MCF 10A (cell line): ENCODE data around the gene TKFC. TPM values are rescaled to one million over a fixed set of nuclear protein-coding genes. Genes with fewer than 3 reads are reported as not detected.

Source experiments
- BruUV-seq: library from RNA; stranded (reverse); fragments of 400-500 nt; replicated peaks from 2 replicates; lab custom pipeline; 2021; lab: Mats Ljungman, UMichigan
- CTCF ChIA-PET: fragments of 300-600 bp; sonication (Branson Sonifier 250); formaldehyde crosslinking; extraction: SDS; loops from one replicate; lab custom pipeline; 2021; ENCODE audit warnings: antibody characterized with exemption, inconsistent platforms; lab: Yijun Ruan, JAX
- POLR2A ChIA-PET: fragments of 300-600, 350-650 bp; sonication (Branson Sonifier 250); formaldehyde crosslinking; extraction: SDS; loops from one replicate; lab custom pipeline; 2020; ENCODE audit warnings: antibody characterized with exemption, inconsistent platforms; lab: Yijun Ruan, JAX
- DNase-seq: peaks from one replicate; pipeline ENCODE4 v3.0.0-alpha.2; 2018; ENCODE audit not compliant: unreplicated experiment
- H3K27ac Mint-ChIP-seq: one replicate; pipeline ENCODE4 v1.8.0; 2022; ENCODE audit warnings: mild to moderate bottlenecking, low read depth, mixed read lengths; ENCODE audit not compliant: unreplicated experiment
- H3K27me3 Mint-ChIP-seq: one replicate; pipeline ENCODE4 v1.8.0; 2022; ENCODE audit warnings: mixed read lengths; ENCODE audit not compliant: insufficient read depth, unreplicated experiment
- H3K36me3 Mint-ChIP-seq: one replicate; pipeline ENCODE4 v1.8.0; 2022; ENCODE audit warnings: mild to moderate bottlenecking, moderate library complexity, mixed read lengths; ENCODE audit not compliant: insufficient read depth, unreplicated experiment
- H3K4me1 Mint-ChIP-seq: one replicate; pipeline ENCODE4 v1.8.0; 2022; ENCODE audit warnings: mixed read lengths; ENCODE audit not compliant: insufficient read depth, unreplicated experiment
- H3K4me3 Mint-ChIP-seq: one replicate; pipeline ENCODE4 v1.8.0; 2022; ENCODE audit warnings: mild to moderate bottlenecking, moderate library complexity, mixed read lengths; ENCODE audit not compliant: unreplicated experiment
- H3K9me3 Mint-ChIP-seq: one replicate; pipeline ENCODE4 v1.8.0; 2022; ENCODE audit warnings: mixed read lengths; ENCODE audit not compliant: unreplicated experiment
- CTCF ChIP-seq: fragments of 200-600 bp; IDR thresholded peaks from one replicate; pipeline ENCODE4 v1.8.0; 2022; ENCODE audit warnings: antibody characterized with exemption, mild to moderate bottlenecking; ENCODE audit not compliant: unreplicated experiment
- intact Hi-C: fragments of 100-400 bp; cut with micrococcal nuclease; formaldehyde crosslinking; loops from 2 replicates; pipeline ENCODE4 v1.14.1; 2022
- total RNA-seq: library from RNA; stranded (reverse); gene quantifications from 2 replicates; pipeline ENCODE4 v1.2.3, GENCODE V29; 2022

Gene TKFC
- total RNA-seq, 1 experiment from 2014 or later: 93.7 TPM

GRCh38 chr11:61290905-61291690, 41.9 kb upstream of the TKFC start:
- POLR2A ChIA-PET: interaction anchor here (1.1 kb wide), 1 partner anchor 9 kb away, joined by 3 read pairs; no protein-coding TSS in a partner anchor
- no peaks in the 10 kb centered on the region for H3K9me3 Mint-ChIP-seq
- no TSS peak for BruUV-seq
- no peaks in the 10 kb centered on the region for H3K4me1 Mint-ChIP-seq
- intact Hi-C loops: no loop called here
- H3K4me3 Mint-ChIP-seq: no peak overlapping the region
- peaks cover 24% of the 10 kb centered on the region for H3K27me3 Mint-ChIP-seq
- no peak for DNase-seq
- CTCF ChIA-PET: interaction anchor here (0.6 kb wide), 1 partner anchor 24 kb away, joined by 3 read pairs; no protein-coding TSS in a partner anchor
- peaks cover 13% of the 10 kb centered on the region for H3K36me3 Mint-ChIP-seq
- no peak overlapping the region for H3K27ac Mint-ChIP-seq
- no peak for TF ChIP-seq CTCF

- no peak for TF ChIP-seq CTCF
- DNase-seq: no peak
- intact Hi-C loops: no loop called here
- ChIA-PET POLR2A (no interaction called here), CTCF (interaction anchor here (0.5 to 1.0 kb wide), 2 partner anchors 44 to 456 kb away, joined by 3 read pairs; no protein-coding TSS in a partner anchor)
- Mint-ChIP-seq H3K27ac (no peak overlapping the region), H3K9me3 (no peaks in the 10 kb centered on the region), H3K4me3 (no peak overlapping the region), H3K36me3 (peaks cover 15% of the 10 kb centered on the region), H3K27me3 (peaks cover 24% of the 10 kb centered on the region), H3K4me1 (peaks cover 6% of the 10 kb centered on the region)
- no TSS peak for BruUV-seq
These were observed 40.7 kb upstream of the TKFC start for GRCh38 chr11:61292356-61292755.

- peak overlapping the region; percentile 39 for H3K27ac Mint-ChIP-seq
- DNase-seq: no peak
- intact Hi-C loops: no loop called here
These were observed 38.9 kb upstream of the TKFC start for GRCh38 chr11:61293867-61294716.

More at GRCh38 chr11:61293867-61294716, 38.9 kb upstream of the TKFC start:
- Mint-ChIP-seq H3K4me1 (peaks cover 22% of the 10 kb centered on the region), H3K4me3 (peak overlapping the region; percentile 44), H3K36me3 (peaks cover 21% of the 10 kb centered on the region), H3K27me3 (peaks cover 24% of the 10 kb centered on the region), H3K9me3 (no peaks in the 10 kb centered on the region)
- POLR2A ChIA-PET: interaction anchor here (0.9 to 1.2 kb wide), 2 partner anchors 11 to 24 kb away, joined by 3 read pairs; no protein-coding TSS in a partner anchor
- CTCF ChIA-PET: interaction anchor here (0.5 kb wide), 1 partner anchor 1469 kb away, joined by 3 read pairs; no protein-coding TSS in a partner anchor
- TF ChIP-seq CTCF: no peak
- BruUV-seq: no TSS peak
